ENCODE results near the gene CDC42EP1.

The CDC42EP1 gene

GRCh38 chr22:37517826-37518450 is 42.3 kb upstream of the CDC42EP1 start:
- H3K4me3 ChIP-seq = peak overlapping the region in 1 of 2 donors; percentile 49
- H3K27ac ChIP-seq = no peak overlapping the region
- H3K27me3 ChIP-seq = peaks cover 0 to 50% of the 10 kb centered on the region in 2 donors
- no peak for DNase-seq
- TF ChIP-seq CTCF (IDR thresholded peaks at IDR 0.05) = no peak
- peaks cover 0 to 14% (median 11%) of the 10 kb centered on the region in 4 donors for H3K4me1 ChIP-seq
- no peaks in the 10 kb centered on the region for H3K9me3 ChIP-seq
- intact Hi-C loops (cut with DNase I; ENCODE audit: low total_unique reads) = no loop called here
- H3K36me3 ChIP-seq = no peaks in the 10 kb centered on the region

- TF ChIP-seq CTCF (IDR thresholded peaks at IDR 0.05) = no peak
- DNase-seq = no peak
- peaks cover 0 to 56% of the 10 kb centered on the region in 2 donors for H3K27me3 ChIP-seq
- peak overlapping the region; percentile 42 to 49 for H3K4me3 ChIP-seq
- intact Hi-C loops (cut with DNase I; ENCODE audit: low total_unique reads) = no loop called here
- H3K4me1 ChIP-seq = peaks cover 0 to 14% (median 11%) of the 10 kb centered on the region in 4 donors
- no peaks in the 10 kb centered on the region for H3K36me3 ChIP-seq
- H3K9me3 ChIP-seq = no peaks in the 10 kb centered on the region
- H3K27ac ChIP-seq = no peak overlapping the region
Measured at GRCh38 chr22:37518509-37519267, 41.6 kb upstream of the CDC42EP1 start.

GRCh38 chr22:37519268-37520195 is 40.7 kb upstream of the CDC42EP1 start, which contains the start of gene CARD10:
CARD10 (minus strand) TSS chr22:37519415; CDS start chr22:37519200, 215 bp downstream.
- Histone ChIP-seq H3K9me3 (no peaks in the 10 kb centered on the region), H3K27ac (no peak within 1 kb of the TSS), H3K4me3 (peak within 1 kb of the TSS; percentile 42 to 49), H3K27me3 (peaks cover 0 to 63% of the 10 kb centered on the region in 2 donors), H3K36me3 (no peaks in the 10 kb centered on the region), H3K4me1 (peaks cover 0 to 14% (median 11%) of the 10 kb centered on the region in 4 donors)
- no peak for TF ChIP-seq CTCF (IDR thresholded peaks at IDR 0.05)
- DNase-seq = no peak
- intact Hi-C loops (cut with DNase I; ENCODE audit: low total_unique reads) = no loop called here

GRCh38 chr22:37520776-37521191 is 39.5 kb upstream of the CDC42EP1 start:
- TF ChIP-seq CTCF (IDR thresholded peaks at IDR 0.05) = no peak
- Histone ChIP-seq H3K27ac (no peak overlapping the region), H3K27me3 (peaks cover 0 to 72% of the 10 kb centered on the region in 2 donors), H3K4me1 (peaks cover 0 to 22% (median 14%) of the 10 kb centered on the region in 4 donors), H3K4me3 (no peak overlapping the region), H3K9me3 (no peaks in the 10 kb centered on the region), H3K36me3 (no peaks in the 10 kb centered on the region)
- DNase-seq = no peak
- intact Hi-C loops (cut with DNase I; ENCODE audit: low total_unique reads) = no loop called here

GRCh38 chr22:37521236-37521739 is 39.0 kb upstream of the CDC42EP1 start:
- no peaks in the 10 kb centered on the region for H3K36me3 ChIP-seq
- peaks cover 0 to 22% (median 14%) of the 10 kb centered on the region in 4 donors for H3K4me1 ChIP-seq
- no peaks in the 10 kb centered on the region for H3K9me3 ChIP-seq
- intact Hi-C loops (cut with DNase I; ENCODE audit: low total_unique reads) = no loop called here
- no peak overlapping the region for H3K27ac ChIP-seq
- no peak for DNase-seq
- H3K27me3 ChIP-seq = peaks cover 0 to 72% of the 10 kb centered on the region in 2 donors
- TF ChIP-seq CTCF (IDR thresholded peaks at IDR 0.05) = no peak
- no peak overlapping the region for H3K4me3 ChIP-seq

Data from tibial artery (tissue), 4 donors.